Measurements from ENCODE around the gene MDFIC2. TPM values are rescaled to one million over a fixed set of nuclear protein-coding genes. Genes with fewer than 3 reads are reported as not detected.
A peak's percentile ranks its signal among the peaks of the same experiment; 100 is the strongest.

The MDFIC2 gene
- total RNA-seq, 1 donor: not detected

DNA sequence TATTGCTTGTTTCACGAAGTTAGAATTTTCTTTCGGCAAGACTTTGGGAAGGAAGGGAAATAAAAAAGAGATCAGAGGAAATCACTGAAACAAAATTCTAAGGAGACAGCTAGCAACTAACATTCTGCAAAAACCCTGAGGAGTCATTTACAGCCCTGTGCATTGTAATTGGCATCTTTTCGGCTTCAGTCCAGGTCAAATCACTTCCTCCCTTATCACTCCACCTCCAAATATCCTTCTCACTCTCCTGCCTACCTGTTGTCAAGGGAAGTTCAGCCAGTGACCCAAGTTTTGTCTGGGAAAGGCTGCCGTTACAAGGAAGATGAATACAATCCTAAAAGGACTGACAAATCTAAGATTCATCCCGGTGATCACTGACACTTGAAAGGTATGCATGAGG lies 39.6 kb downstream of the MDFIC2 start:
- H3K4me2 ChIP-seq (ENCODE audit: insufficient read depth, low read length): no peak overlapping the region
- H3K79me2 ChIP-seq (ENCODE audit: insufficient read depth, low read length): no peaks in the 10 kb centered on the region
- H3K9me3 ChIP-seq (ENCODE audit: low read depth, low read length): no peaks in the 10 kb centered on the region
- peak; percentile 9 for DNase-seq (ENCODE audit: insufficient read length, low spot score, missing footprints)
- H2AFZ ChIP-seq (ENCODE audit: low read length): no peak overlapping the region
- no peaks in the 10 kb centered on the region for H3K27me3 ChIP-seq (ENCODE audit: insufficient read depth, low read length)
- no peaks in the 10 kb centered on the region for H3K4me1 ChIP-seq (ENCODE audit: insufficient read depth, low read length)
- H3K27ac ChIP-seq (ENCODE audit: low read depth, low read length): no peak overlapping the region
- no peak overlapping the region for H3K4me3 ChIP-seq (ENCODE audit: insufficient read depth, low read length)
- no peaks in the 10 kb centered on the region for H4K20me1 ChIP-seq (ENCODE audit: insufficient read depth, low read length)
- H3K36me3 ChIP-seq (ENCODE audit: insufficient read depth, low read length): no peaks in the 10 kb centered on the region
- TF ChIP-seq, protein P1, sequence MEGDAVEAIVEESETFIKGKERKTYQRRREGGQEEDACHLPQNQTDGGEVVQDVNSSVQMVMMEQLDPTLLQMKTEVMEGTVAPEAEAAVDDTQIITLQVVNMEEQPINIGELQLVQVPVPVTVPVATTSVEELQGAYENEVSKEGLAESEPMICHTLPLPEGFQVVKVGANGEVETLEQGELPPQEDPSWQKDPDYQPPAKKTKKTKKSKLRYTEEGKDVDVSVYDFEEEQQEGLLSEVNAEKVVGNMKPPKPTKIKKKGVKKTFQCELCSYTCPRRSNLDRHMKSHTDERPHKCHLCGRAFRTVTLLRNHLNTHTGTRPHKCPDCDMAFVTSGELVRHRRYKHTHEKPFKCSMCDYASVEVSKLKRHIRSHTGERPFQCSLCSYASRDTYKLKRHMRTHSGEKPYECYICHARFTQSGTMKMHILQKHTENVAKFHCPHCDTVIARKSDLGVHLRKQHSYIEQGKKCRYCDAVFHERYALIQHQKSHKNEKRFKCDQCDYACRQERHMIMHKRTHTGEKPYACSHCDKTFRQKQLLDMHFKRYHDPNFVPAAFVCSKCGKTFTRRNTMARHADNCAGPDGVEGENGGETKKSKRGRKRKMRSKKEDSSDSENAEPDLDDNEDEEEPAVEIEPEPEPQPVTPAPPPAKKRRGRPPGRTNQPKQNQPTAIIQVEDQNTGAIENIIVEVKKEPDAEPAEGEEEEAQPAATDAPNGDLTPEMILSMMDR (IDR thresholded peaks at IDR 0.05; ENCODE audit: extremely low read depth, low read depth, low read length): no peak

DNA sequence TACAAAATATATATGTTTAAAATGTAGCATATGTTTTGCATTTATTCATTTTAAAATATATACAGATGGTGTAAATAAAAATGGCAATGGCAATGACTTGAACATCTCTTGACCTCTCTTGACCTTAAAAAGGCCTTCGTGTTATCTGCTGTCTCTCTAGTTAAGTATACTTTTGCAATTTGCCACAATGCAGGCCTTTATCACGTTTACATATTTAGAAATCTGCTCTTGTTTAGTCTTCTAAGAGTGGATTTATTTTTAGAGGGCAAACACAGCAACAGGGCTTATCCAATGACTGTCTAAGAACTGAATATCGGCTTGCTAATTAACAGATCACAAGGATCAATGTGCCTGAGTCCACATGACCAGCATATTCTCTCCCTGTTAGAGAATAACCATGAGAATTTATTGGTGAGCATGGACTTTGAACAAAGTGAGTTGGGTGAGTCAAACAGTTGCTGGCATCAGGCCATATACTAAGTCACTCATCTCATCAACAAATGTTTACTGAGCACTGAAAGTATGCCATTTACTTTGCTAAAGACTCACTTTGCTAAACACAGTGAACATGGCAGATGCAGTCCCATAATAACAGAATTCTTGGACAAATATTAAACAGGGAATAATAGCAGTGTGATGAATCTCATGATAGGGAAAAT lies 48.2 kb downstream of the MDFIC2 start:
- DNase-seq (ENCODE audit: insufficient read length, low spot score, missing footprints): no peak
- H3K27me3 ChIP-seq (ENCODE audit: insufficient read depth, low read length): no peaks in the 10 kb centered on the region

DNA sequence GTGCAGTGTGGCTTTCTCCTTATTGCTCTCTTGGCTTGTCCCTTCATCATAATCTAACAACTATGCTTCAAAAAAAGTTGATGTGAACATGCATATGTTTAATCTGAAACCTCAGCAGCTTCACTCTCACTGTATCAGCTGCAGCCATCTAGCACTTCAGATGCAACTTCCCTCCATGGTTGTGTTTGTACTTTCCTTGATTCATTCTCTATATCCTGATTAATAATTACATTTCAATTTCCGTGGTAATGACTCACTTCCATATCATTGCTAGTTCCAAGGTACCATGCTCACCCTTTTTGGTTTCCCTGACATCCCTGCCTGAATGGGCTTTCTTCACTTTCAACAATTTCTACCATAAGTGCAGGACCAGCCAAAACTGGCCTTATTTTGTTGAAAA lies 51.2 kb downstream of the MDFIC2 start:
- no peaks in the 10 kb centered on the region for H3K4me1 ChIP-seq (ENCODE audit: insufficient read depth, low read length)
- H3K27me3 ChIP-seq (ENCODE audit: insufficient read depth, low read length): no peaks in the 10 kb centered on the region
- H3K27ac ChIP-seq (ENCODE audit: low read depth, low read length): no peak overlapping the region
- no peak overlapping the region for H2AFZ ChIP-seq (ENCODE audit: low read length)
- no peaks in the 10 kb centered on the region for H3K36me3 ChIP-seq (ENCODE audit: insufficient read depth, low read length)
- no peaks in the 10 kb centered on the region for H3K79me2 ChIP-seq (ENCODE audit: insufficient read depth, low read length)
- H3K4me3 ChIP-seq (ENCODE audit: insufficient read depth, low read length): no peak overlapping the region
- no peaks in the 10 kb centered on the region for H3K9me3 ChIP-seq (ENCODE audit: low read depth, low read length)
- H3K4me2 ChIP-seq (ENCODE audit: insufficient read depth, low read length): no peak overlapping the region
- DNase-seq (ENCODE audit: insufficient read length, low spot score, missing footprints): no peak
- no peaks in the 10 kb centered on the region for H4K20me1 ChIP-seq (ENCODE audit: insufficient read depth, low read length)
- TF ChIP-seq, protein P1 (IDR thresholded peaks at IDR 0.05; ENCODE audit: extremely low read depth, low read depth, low read length): no peak

More for the DNA sequence above, 48.2 kb downstream of the MDFIC2 start:
- Histone ChIP-seq H3K4me3 (ENCODE audit: insufficient read depth, low read length) (no peak overlapping the region), H3K9me3 (ENCODE audit: low read depth, low read length) (no peaks in the 10 kb centered on the region), H3K4me1 (ENCODE audit: insufficient read depth, low read length) (no peaks in the 10 kb centered on the region), H4K20me1 (ENCODE audit: insufficient read depth, low read length) (no peaks in the 10 kb centered on the region), H2AFZ (ENCODE audit: low read length) (no peak overlapping the region), H3K79me2 (ENCODE audit: insufficient read depth, low read length) (no peaks in the 10 kb centered on the region), H3K4me2 (ENCODE audit: insufficient read depth, low read length) (no peak overlapping the region), H3K36me3 (ENCODE audit: insufficient read depth, low read length) (no peaks in the 10 kb centered on the region), H3K27ac (ENCODE audit: low read depth, low read length) (no peak overlapping the region)
- TF ChIP-seq, protein P1 (IDR thresholded peaks at IDR 0.05; ENCODE audit: extremely low read depth, low read depth, low read length): no peak

DNA sequence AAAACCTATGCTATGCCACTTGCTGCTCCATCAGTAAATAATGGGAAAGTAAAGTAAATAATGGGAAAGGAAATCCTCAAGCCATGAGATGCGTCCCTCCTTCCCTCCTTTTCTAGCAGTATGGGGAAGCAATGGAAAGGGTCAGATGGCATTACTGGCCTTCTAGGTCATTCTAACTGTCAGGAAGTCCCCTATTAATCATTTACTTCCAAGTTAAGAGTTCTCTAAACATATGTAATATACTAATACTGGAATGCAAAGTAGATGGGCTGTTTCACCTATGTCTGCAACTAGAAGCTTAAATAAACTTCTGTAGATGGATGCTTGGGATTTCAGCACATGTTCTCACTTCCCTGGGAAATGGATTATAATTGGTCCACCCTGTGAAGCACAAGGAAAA lies 55.9 kb downstream of the MDFIC2 start:
- no peak for DNase-seq (ENCODE audit: insufficient read length, low spot score, missing footprints)
- no peaks in the 10 kb centered on the region for H3K27me3 ChIP-seq (ENCODE audit: insufficient read depth, low read length)
- no peaks in the 10 kb centered on the region for H4K20me1 ChIP-seq (ENCODE audit: insufficient read depth, low read length)
- no peaks in the 10 kb centered on the region for H3K79me2 ChIP-seq (ENCODE audit: insufficient read depth, low read length)
- H3K36me3 ChIP-seq (ENCODE audit: insufficient read depth, low read length): no peaks in the 10 kb centered on the region
- no peak overlapping the region for H3K4me3 ChIP-seq (ENCODE audit: insufficient read depth, low read length)
- no peaks in the 10 kb centered on the region for H3K9me3 ChIP-seq (ENCODE audit: low read depth, low read length)
- H2AFZ ChIP-seq (ENCODE audit: low read length): no peak overlapping the region
- no peak overlapping the region for H3K4me2 ChIP-seq (ENCODE audit: insufficient read depth, low read length)
- H3K27ac ChIP-seq (ENCODE audit: low read depth, low read length): no peak overlapping the region
- H3K4me1 ChIP-seq (ENCODE audit: insufficient read depth, low read length): no peaks in the 10 kb centered on the region
- TF ChIP-seq, protein P1 (IDR thresholded peaks at IDR 0.05; ENCODE audit: extremely low read depth, low read depth, low read length): no peak

Data from osteoblast (primary cell).